Loucy (cell line): ENCODE results near the gene CCNF.

Experiments used
- H2AFZ ChIP-seq: fragments of 200-600 bp; sonication (generic); 2 replicates; pipeline ENCODE4 v1.6.0; 2016; ENCODE audit warnings: antibody characterized with exemption, mild to moderate bottlenecking, low read length, moderate library complexity
- H3F3A ChIP-seq: fragments of 200-600 bp; 2 replicates; pipeline ENCODE4 v1.6.0; 2016; ENCODE audit warnings: antibody characterized with exemption, low read depth, mild to moderate bottlenecking
- H3K27me3 ChIP-seq: fragments of 200-600 bp; sonication (generic); 2 replicates; pipeline ENCODE4 v1.6.1; 2014; ENCODE audit warnings: low read length, mild to moderate bottlenecking; ENCODE audit not compliant: insufficient read depth, poor library complexity, severe bottlenecking
- H3K36me3 ChIP-seq: fragments of 200-600 bp; sonication (generic); 2 replicates; pipeline ENCODE4 v1.6.1; 2016; ENCODE audit warnings: low read length; ENCODE audit not compliant: insufficient read depth
- H3K4me1 ChIP-seq: fragments of 200-600 bp; sonication (generic); 2 replicates; pipeline ENCODE4 v1.5.1; 2014; ENCODE audit warnings: low read length, mild to moderate bottlenecking; ENCODE audit not compliant: insufficient read depth, poor library complexity, severe bottlenecking
- H3K4me2 ChIP-seq: fragments of 200-600 bp; sonication (generic); 2 replicates; pipeline ENCODE4 v1.6.0; 2014; ENCODE audit warnings: antibody characterized with exemption, low read length, low read depth, mild to moderate bottlenecking; ENCODE audit not compliant: poor library complexity, severe bottlenecking
- H3K4me3 ChIP-seq: fragments of 200-600 bp; sonication (generic); 2 replicates; pipeline ENCODE4 v1.5.1; 2014; ENCODE audit warnings: low read length, mild to moderate bottlenecking, mixed read lengths; ENCODE audit not compliant: poor library complexity, severe bottlenecking
- H3K79me2 ChIP-seq: fragments of 200-600 bp; sonication (generic); 2 replicates; pipeline ENCODE4 v1.6.1; 2014; ENCODE audit warnings: low read length; ENCODE audit not compliant: insufficient read depth
- H3K9ac ChIP-seq: fragments of 200-600 bp; sonication (generic); 2 replicates; pipeline ENCODE4 v1.6.0; 2014; ENCODE audit warnings: mild to moderate bottlenecking, low read depth, low read length, moderate library complexity; ENCODE audit not compliant: poor library complexity, severe bottlenecking
- H3K9me2 ChIP-seq: fragments of 200-600 bp; sonication (generic); replicated peaks from 2 replicates; pipeline ENCODE4 v1.6.1; 2016; ENCODE audit warnings: low read depth, low read length, mixed read lengths
- H3K9me3 ChIP-seq: fragments of 200-600 bp; sonication (generic); 2 replicates; pipeline ENCODE4 v1.6.1; 2014; ENCODE audit warnings: mild to moderate bottlenecking, antibody characterized with exemption, low read length, low read depth; ENCODE audit not compliant: insufficient read depth
- H4K20me1 ChIP-seq: fragments of 200-600 bp; sonication (generic); 2 replicates; pipeline ENCODE4 v1.6.0; 2014; ENCODE audit warnings: antibody characterized with exemption, low read length, mild to moderate bottlenecking; ENCODE audit not compliant: insufficient read depth, poor library complexity, severe bottlenecking
- EZH2phosphoT487 ChIP-seq: fragments of 200-600 bp; IDR thresholded peaks from 2 replicates; pipeline ENCODE4 v1.6.1; 2018; ENCODE audit warnings: antibody characterized with exemption, mild to moderate bottlenecking, moderate library complexity, borderline replicate concordance
- TF ChIP-seq, protein P1 (sequence below): fragments of 200-600 bp; sonication (generic); conservative IDR thresholded peaks from 2 replicates; pipeline ENCODE4 v1.5.1; 2014; ENCODE audit warnings: mild to moderate bottlenecking, antibody characterized with exemption, low read length

Gene CCNF

GRCh38 chr16:2497695-2498484, 68.6 kb downstream of the CCNF start:
- no peaks in the 10 kb centered on the region for H3K27me3 ChIP-seq

DNA sequence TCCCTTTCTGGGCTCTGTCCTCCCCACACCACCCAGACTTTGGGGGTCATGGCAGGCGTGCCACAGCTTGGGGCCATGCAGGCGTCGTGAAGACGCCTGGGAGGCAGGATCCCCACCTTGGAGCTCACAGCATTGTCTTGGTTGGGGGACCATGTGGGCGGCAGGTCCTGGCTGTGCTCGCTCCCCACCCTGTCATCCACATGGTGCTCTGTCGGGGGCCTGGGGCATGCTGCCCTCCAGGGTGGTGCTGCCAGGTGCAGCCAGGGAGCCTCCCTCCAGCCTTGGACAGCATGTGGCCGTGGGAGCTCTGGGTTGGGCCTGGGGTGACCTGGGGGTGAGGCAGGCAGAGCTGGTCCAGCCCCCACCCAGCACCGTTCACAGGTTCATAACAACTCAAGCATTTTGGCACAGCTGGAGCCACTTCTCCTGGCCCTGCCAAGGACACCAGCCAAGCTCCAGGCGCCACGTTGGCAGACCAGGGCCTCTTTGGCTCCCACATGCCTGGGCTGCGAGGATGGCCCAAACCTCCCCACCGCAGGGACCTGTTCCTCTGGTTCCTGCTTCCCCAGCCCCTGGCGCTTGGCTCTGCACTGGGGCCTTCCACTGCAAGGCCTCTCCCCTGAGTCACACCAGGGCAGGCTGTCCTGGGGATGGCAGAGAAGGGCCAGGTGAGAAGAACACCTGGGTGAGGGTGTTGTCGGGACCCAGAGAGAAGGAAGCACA, 69.4 kb downstream of the CCNF start:
- Histone ChIP-seq H3K36me3 (no peaks in the 10 kb centered on the region; the same call in 1 of the 2 replicates), H3K4me3 (no peak overlapping the region), H3K9ac (no peak overlapping the region), H3K27me3 (no peaks in the 10 kb centered on the region), H3K79me2 (no peaks in the 10 kb centered on the region), H3K9me2 (no peaks in the 10 kb centered on the region), H3K4me1 (no peaks in the 10 kb centered on the region), H4K20me1 (no peaks in the 10 kb centered on the region), H3K9me3 (no peaks in the 10 kb centered on the region), H3F3A (no peaks in the 10 kb centered on the region), H2AFZ (no peak overlapping the region), H3K4me2 (no peak overlapping the region)
- no peak for TF ChIP-seq EZH2phosphoT487
- TF ChIP-seq, protein P1, sequence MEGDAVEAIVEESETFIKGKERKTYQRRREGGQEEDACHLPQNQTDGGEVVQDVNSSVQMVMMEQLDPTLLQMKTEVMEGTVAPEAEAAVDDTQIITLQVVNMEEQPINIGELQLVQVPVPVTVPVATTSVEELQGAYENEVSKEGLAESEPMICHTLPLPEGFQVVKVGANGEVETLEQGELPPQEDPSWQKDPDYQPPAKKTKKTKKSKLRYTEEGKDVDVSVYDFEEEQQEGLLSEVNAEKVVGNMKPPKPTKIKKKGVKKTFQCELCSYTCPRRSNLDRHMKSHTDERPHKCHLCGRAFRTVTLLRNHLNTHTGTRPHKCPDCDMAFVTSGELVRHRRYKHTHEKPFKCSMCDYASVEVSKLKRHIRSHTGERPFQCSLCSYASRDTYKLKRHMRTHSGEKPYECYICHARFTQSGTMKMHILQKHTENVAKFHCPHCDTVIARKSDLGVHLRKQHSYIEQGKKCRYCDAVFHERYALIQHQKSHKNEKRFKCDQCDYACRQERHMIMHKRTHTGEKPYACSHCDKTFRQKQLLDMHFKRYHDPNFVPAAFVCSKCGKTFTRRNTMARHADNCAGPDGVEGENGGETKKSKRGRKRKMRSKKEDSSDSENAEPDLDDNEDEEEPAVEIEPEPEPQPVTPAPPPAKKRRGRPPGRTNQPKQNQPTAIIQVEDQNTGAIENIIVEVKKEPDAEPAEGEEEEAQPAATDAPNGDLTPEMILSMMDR, result no peak

More at GRCh38 chr16:2497695-2498484, 68.6 kb downstream of the CCNF start:
- H2AFZ ChIP-seq, result no peak overlapping the region
- no peak overlapping the region for H3K9ac ChIP-seq
- no peak overlapping the region for H3K4me2 ChIP-seq
- no peaks in the 10 kb centered on the region for H3K79me2 ChIP-seq
- no peaks in the 10 kb centered on the region for H3K9me3 ChIP-seq
- H3K9me2 ChIP-seq, result no peaks in the 10 kb centered on the region
- TF ChIP-seq EZH2phosphoT487, result no peak
- TF ChIP-seq, protein P1, result no peak
- no peaks in the 10 kb centered on the region; the same call in 1 of the 2 replicates for H3K36me3 ChIP-seq
- H3K4me1 ChIP-seq, result no peaks in the 10 kb centered on the region
- H3K4me3 ChIP-seq, result no peak overlapping the region
- H3F3A ChIP-seq, result no peaks in the 10 kb centered on the region
- H4K20me1 ChIP-seq, result no peaks in the 10 kb centered on the region

DNA sequence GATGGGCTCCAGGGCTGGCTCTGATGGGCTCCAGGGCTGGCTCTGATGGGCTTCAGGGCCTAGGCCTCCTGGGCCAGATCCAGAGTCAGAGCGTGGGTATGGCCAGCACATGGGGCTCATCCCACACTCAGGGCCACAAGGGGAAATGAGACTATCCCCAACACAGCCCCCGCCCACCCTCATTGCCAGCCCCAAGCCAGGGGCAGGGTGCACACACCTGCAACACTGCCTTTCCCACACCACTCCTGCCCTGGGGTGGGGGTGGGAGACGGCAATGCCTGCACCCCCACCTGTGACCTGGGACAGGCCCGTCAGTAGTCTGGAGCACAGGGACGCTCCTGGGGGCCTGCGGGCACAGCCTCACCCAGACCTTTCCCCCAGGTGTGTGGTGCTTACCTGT, 70.2 kb downstream of the CCNF start:
- H3K4me3 ChIP-seq, result no peak overlapping the region
- no peak overlapping the region for H3K9ac ChIP-seq
- H3K79me2 ChIP-seq, result no peaks in the 10 kb centered on the region
- H3K36me3 ChIP-seq, result no peaks in the 10 kb centered on the region; the same call in 1 of the 2 replicates
- no peaks in the 10 kb centered on the region for H3K4me1 ChIP-seq
- no peaks in the 10 kb centered on the region for H3K9me3 ChIP-seq
- no peaks in the 10 kb centered on the region for H3K9me2 ChIP-seq
- H3K4me2 ChIP-seq, result no peak overlapping the region
- H3K27me3 ChIP-seq, result no peaks in the 10 kb centered on the region
- H2AFZ ChIP-seq, result no peak overlapping the region
- TF ChIP-seq EZH2phosphoT487, result no peak
- TF ChIP-seq, protein P1, result no peak
- no peaks in the 10 kb centered on the region for H3F3A ChIP-seq
- H4K20me1 ChIP-seq, result no peaks in the 10 kb centered on the region
